ENCODE data around the gene TXNDC17. TPM values are rescaled to one million over a fixed set of nuclear protein-coding genes. Genes with fewer than 3 reads are reported as not detected.

The TXNDC17 gene
- total and polyA plus RNA-seq, 2 of the 13 experiments (the other 11 are each of a cell fraction or from before 2014, with no cell fraction given): 188 to 266 TPM

DNA sequence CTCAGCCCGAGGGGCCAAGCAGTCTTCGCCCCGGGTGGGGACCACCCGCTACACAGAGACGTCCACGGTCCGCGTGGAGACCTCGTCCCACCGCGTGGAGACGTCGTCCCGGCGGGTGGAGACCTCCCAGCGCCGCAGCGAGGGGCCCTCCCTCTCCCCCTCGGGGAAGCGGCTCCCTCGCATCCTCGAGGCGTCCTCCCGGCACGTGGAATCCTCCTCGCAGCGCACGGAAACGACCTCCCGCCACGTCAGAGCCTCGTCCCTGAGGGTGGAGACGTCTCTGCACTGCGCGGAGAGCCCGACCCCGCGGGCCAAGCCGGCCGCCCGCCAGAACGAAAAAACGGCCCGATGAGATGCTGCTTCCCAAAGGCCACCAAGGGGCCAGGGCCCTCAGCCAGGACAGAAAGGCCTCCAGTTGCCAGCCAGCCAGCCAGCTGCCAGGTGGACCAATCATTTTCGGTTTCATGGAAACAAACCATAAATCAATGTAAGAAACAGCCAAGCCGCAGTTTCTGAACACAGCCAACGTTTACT lies 11.1 kb downstream of the TXNDC17 start (continued):
- TF ChIP-seq KDM6A (CRISPR knock-in tag; IDR thresholded peaks at IDR 0.05; ENCODE audit: low read depth) (no peak), SP1 (IDR thresholded peaks at IDR 0.05) (no peak), SP1 (CRISPR knock-in tag; IDR thresholded peaks at IDR 0.05) (no peak), ZNF83 (CRISPR knock-in tag; IDR thresholded peaks at IDR 0.05; ENCODE audit: borderline replicate concordance) (peak; percentile 93), ZNF431 (CRISPR knock-in tag; IDR thresholded peaks at IDR 0.05; ENCODE audit: borderline replicate concordance, low read depth) (peak; percentile 23; the same call in 1 of the 2 replicates), NRL (CRISPR knock-in tag; IDR thresholded peaks at IDR 0.05; ENCODE audit: borderline replicate concordance) (peak; percentile 99), ZNF788 (CRISPR knock-in tag; IDR thresholded peaks at IDR 0.05; ENCODE audit: borderline replicate concordance) (peak; percentile 92), POLR2AphosphoS5 (IDR thresholded peaks at IDR 0.05; ENCODE audit: low read depth, low read length) (no peak), ZNF382 (CRISPR knock-in tag; IDR thresholded peaks at IDR 0.05; ENCODE audit: borderline replicate concordance) (no peak), HES4 (CRISPR knock-in tag; IDR thresholded peaks at IDR 0.05; ENCODE audit: borderline replicate concordance) (peak; percentile 99), ASH2L (IDR thresholded peaks at IDR 0.05; ENCODE audit: insufficient read length, low read depth, low read length) (no peak), KLF13 (CRISPR knock-in tag; IDR thresholded peaks at IDR 0.05) (peak; percentile 98), KLF11 (CRISPR knock-in tag; IDR thresholded peaks at IDR 0.05) (peak; percentile 93; the same call in 1 of the 2 replicates), RNF2 (conservative IDR thresholded peaks at IDR 0.05; ENCODE audit: low read depth) (peak; percentile 98), IKZF4 (CRISPR knock-in tag; IDR thresholded peaks at IDR 0.05; ENCODE audit: borderline replicate concordance, low read depth, not compliant biosample characterization) (peak; percentile 99), ISL2 (CRISPR knock-in tag; IDR thresholded peaks at IDR 0.05) (peak; percentile 30; the same call in 1 of the 2 replicates), ZBTB38 (CRISPR knock-in tag; IDR thresholded peaks at IDR 0.05) (peak; percentile 67; the same call in 1 of the 2 replicates), ZNF841 (CRISPR knock-in tag; IDR thresholded peaks at IDR 0.05; ENCODE audit: borderline replicate concordance) (peak; percentile 85), FOXO1 (CRISPR knock-in tag; IDR thresholded peaks at IDR 0.05) (peak; percentile 67), SMARCC2 (IDR thresholded peaks at IDR 0.05) (no peak), ZNF703 (CRISPR knock-in tag; IDR thresholded peaks at IDR 0.05; ENCODE audit: borderline replicate concordance) (peak; percentile 95; the same call in 1 of the 2 replicates), ZNF792 (CRISPR knock-in tag; IDR thresholded peaks at IDR 0.05) (0 out of 2 replicates have a peak, but pooled peaks have one; percentile 75)
- TF ChIP-seq, protein P1, sequence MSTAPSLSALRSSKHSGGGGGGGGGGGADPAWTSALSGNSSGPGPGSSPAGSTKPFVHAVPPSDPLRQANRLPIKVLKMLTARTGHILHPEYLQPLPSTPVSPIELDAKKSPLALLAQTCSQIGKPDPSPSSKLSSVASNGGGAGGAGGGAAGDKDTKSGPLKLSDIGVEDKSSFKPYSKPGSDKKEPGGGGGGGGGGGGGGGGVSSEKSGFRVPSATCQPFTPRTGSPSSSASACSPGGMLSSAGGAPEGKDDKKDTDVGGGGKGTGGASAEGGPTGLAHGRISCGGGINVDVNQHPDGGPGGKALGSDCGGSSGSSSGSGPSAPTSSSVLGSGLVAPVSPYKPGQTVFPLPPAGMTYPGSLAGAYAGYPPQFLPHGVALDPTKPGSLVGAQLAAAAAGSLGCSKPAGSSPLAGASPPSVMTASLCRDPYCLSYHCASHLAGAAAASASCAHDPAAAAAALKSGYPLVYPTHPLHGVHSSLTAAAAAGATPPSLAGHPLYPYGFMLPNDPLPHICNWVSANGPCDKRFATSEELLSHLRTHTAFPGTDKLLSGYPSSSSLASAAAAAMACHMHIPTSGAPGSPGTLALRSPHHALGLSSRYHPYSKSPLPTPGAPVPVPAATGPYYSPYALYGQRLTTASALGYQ (CRISPR knock-in tag; IDR thresholded peaks at IDR 0.05): no peak; the same call in 1 of the 2 replicates
- TF ChIP-seq, protein P2, sequence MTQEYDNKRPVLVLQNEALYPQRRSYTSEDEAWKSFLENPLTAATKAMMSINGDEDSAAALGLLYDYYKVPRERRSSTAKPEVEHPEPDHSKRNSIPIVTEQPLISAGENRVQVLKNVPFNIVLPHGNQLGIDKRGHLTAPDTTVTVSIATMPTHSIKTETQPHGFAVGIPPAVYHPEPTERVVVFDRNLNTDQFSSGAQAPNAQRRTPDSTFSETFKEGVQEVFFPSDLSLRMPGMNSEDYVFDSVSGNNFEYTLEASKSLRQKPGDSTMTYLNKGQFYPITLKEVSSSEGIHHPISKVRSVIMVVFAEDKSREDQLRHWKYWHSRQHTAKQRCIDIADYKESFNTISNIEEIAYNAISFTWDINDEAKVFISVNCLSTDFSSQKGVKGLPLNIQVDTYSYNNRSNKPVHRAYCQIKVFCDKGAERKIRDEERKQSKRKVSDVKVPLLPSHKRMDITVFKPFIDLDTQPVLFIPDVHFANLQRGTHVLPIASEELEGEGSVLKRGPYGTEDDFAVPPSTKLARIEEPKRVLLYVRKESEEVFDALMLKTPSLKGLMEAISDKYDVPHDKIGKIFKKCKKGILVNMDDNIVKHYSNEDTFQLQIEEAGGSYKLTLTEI (CRISPR knock-in tag; conservative IDR thresholded peaks at IDR 0.05): no peak
- TF ChIP-seq, protein P3, sequence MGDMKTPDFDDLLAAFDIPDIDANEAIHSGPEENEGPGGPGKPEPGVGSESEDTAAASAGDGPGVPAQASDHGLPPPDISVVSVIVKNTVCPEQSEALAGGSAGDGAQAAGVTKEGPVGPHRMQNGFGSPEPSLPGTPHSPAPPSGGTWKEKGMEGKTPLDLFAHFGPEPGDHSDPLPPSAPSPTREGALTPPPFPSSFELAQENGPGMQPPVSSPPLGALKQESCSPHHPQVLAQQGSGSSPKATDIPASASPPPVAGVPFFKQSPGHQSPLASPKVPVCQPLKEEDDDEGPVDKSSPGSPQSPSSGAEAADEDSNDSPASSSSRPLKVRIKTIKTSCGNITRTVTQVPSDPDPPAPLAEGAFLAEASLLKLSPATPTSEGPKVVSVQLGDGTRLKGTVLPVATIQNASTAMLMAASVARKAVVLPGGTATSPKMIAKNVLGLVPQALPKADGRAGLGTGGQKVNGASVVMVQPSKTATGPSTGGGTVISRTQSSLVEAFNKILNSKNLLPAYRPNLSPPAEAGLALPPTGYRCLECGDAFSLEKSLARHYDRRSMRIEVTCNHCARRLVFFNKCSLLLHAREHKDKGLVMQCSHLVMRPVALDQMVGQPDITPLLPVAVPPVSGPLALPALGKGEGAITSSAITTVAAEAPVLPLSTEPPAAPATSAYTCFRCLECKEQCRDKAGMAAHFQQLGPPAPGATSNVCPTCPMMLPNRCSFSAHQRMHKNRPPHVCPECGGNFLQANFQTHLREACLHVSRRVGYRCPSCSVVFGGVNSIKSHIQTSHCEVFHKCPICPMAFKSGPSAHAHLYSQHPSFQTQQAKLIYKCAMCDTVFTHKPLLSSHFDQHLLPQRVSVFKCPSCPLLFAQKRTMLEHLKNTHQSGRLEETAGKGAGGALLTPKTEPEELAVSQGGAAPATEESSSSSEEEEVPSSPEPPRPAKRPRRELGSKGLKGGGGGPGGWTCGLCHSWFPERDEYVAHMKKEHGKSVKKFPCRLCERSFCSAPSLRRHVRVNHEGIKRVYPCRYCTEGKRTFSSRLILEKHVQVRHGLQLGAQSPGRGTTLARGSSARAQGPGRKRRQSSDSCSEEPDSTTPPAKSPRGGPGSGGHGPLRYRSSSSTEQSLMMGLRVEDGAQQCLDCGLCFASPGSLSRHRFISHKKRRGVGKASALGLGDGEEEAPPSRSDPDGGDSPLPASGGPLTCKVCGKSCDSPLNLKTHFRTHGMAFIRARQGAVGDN (CRISPR knock-in tag; IDR thresholded peaks at IDR 0.05): peak; percentile 100

All from HepG2 (cell line).